HCT116 (cell line): ENCODE results near the gene SETX. TPM values are rescaled to one million over a fixed set of nuclear protein-coding genes. Genes with fewer than 3 reads are reported as not detected.

Source experiments
- ATAC-seq: fragments of 200-7000 bp; cut with Tn5 transposase; 2 replicates; pipeline ENCODE4 v1.9.1; 2020; ENCODE audit warnings: mild to moderate bottlenecking, moderate library complexity
- BruUV-seq: library from RNA; stranded (reverse); fragments of 400-500 nt; replicated peaks from 2 replicates; lab custom pipeline; 2021; lab: Mats Ljungman, UMichigan
- CTCF ChIA-PET: fragments of 300-600 bp; sonication (Branson Sonifier 250); formaldehyde crosslinking; loops from one replicate; lab custom pipeline; 2021; ENCODE audit warnings: antibody characterized with exemption; lab: Charles Lee
- POLR2A ChIA-PET: fragments of 300-600, 350-600 bp; sonication (Branson Sonifier 250); formaldehyde crosslinking; loops from one replicate; lab custom pipeline; 2021; ENCODE audit warnings: antibody characterized with exemption; lab: Charles Lee
- RAD21 ChIA-PET, 2 experiments: fragments of 300-600 bp; sonication (Branson Sonifier 250); formaldehyde crosslinking; loops; one replicate each; lab custom pipeline; 2023; ENCODE audit warnings: low total read pairs in 2 of 2; ENCODE audit not compliant: uncharacterized antibody in 2 of 2, unreplicated experiment in 2 of 2, low non-redundant PET in 1 of 2; lab: Charles Lee
- DNase-seq: peaks from one replicate; pipeline ENCODE4 v3.0.0-alpha.2; 2010; ENCODE audit warnings: low read depth, low spot score
- H2AFZ ChIP-seq: fragments of 200-600 bp; shearing (Covaris generic), sonication (generic); 2 replicates; pipeline ENCODE4 v1.6.1; 2017; ENCODE audit warnings: low read depth, mixed run types, mixed read lengths, antibody characterized with exemption, low read length; ENCODE audit not compliant: poor library complexity, severe bottlenecking
- H3K27ac ChIP-seq: 2 replicates; pipeline ENCODE4 v1.5.1; 2012; ENCODE audit warnings: low read depth, low read length
- H3K27me3 ChIP-seq: fragments of 200-600 bp; sonication (generic); 2 replicates; pipeline ENCODE4 v1.6.1; 2016; ENCODE audit warnings: mixed run types, low read length, mixed read lengths; ENCODE audit not compliant: insufficient read depth
- H3K36me3 ChIP-seq, 2 experiments: fragments of 200-500 bp in 1 of 2; fragments of 200-600 bp in 1 of 2; sonication (Bioruptor generic) in 1 of 2; sonication (generic) in 1 of 2; 2 replicates each; pipeline versions ENCODE4 v1.5.1 to v1.6.1; 2014 to 2016; ENCODE audit warnings: low read length in 2 of 2, inconsistent platforms in 1 of 2, mixed read lengths in 1 of 2, mixed run types in 1 of 2; ENCODE audit not compliant: insufficient read depth in 2 of 2, control insufficient read depth in 1 of 2
- H3K4me1 ChIP-seq, 2 experiments: fragments of 200-600 bp in 1 of 2; sonication (generic) in 1 of 2; 2 replicates each; pipeline versions ENCODE4 v1.5.1 to v1.6.1; 2012 to 2017; ENCODE audit warnings: low read length in 2 of 2, inconsistent platforms in 1 of 2, mild to moderate bottlenecking in 1 of 2, mixed read lengths in 1 of 2, mixed run types in 1 of 2, moderate library complexity in 1 of 2; ENCODE audit not compliant: insufficient read depth in 2 of 2, control insufficient read depth in 1 of 2
- H3K4me2 ChIP-seq: fragments of 200-600 bp; sonication (generic); 2 replicates; pipeline ENCODE4 v1.6.1; 2017; ENCODE audit warnings: mixed run types, low read length, mixed read lengths
- H3K4me3 ChIP-seq, 2 experiments: fragments of 200-600 bp in 1 of 2; sonication (generic) in 1 of 2; replicated peaks in 1 of 2; 2 replicates each; pipeline ENCODE4 v1.5.1; 2011 to 2016; ENCODE audit warnings: low read length in 2 of 2, control low read depth in 1 of 2, low read depth in 1 of 2, mild to moderate bottlenecking in 1 of 2, mixed read lengths in 1 of 2, mixed run types in 1 of 2
- H3K79me2 ChIP-seq: fragments of 200-600 bp; sonication (generic); 2 replicates; pipeline ENCODE4 v1.6.1; 2017; ENCODE audit warnings: mild to moderate bottlenecking, mixed run types, low read length, moderate library complexity, mixed read lengths; ENCODE audit not compliant: insufficient read depth
- H3K9ac ChIP-seq: fragments of 200-600 bp; sonication (generic); 2 replicates; pipeline ENCODE4 v1.6.1; 2016; ENCODE audit warnings: low read length, mixed read lengths
- H3K9me2 ChIP-seq: fragments of 200-600 bp; sonication (generic), shearing (Covaris generic); 2 replicates; pipeline ENCODE4 v1.6.1; 2017; ENCODE audit warnings: mixed run types, mild to moderate bottlenecking, moderate library complexity; ENCODE audit not compliant: insufficient read depth
- H3K9me3 ChIP-seq, 2 experiments: fragments of 200-500 bp in 1 of 2; fragments of 200-600 bp in 1 of 2; sonication (Bioruptor generic) in 1 of 2; sonication (generic) in 1 of 2; 2 replicates each; pipeline ENCODE4 v1.6.1; 2014 to 2017; ENCODE audit warnings: low read length in 2 of 2, mixed read lengths in 2 of 2, inconsistent platforms in 1 of 2, low read depth in 1 of 2, mild to moderate bottlenecking in 1 of 2, mixed run types in 1 of 2, moderate library complexity in 1 of 2; ENCODE audit not compliant: control insufficient read depth in 1 of 2, insufficient read depth in 1 of 2
- H4K20me1 ChIP-seq: fragments of 200-600 bp; sonication (generic), shearing (Covaris generic); 2 replicates; pipeline ENCODE4 v1.6.1; 2017; ENCODE audit warnings: mixed run types, mild to moderate bottlenecking, moderate library complexity; ENCODE audit not compliant: insufficient read depth
- ATF3 ChIP-seq: IDR thresholded peaks from 2 replicates; pipeline ENCODE4 v1.6.1; 2012
- CEBPB ChIP-seq: IDR thresholded peaks from 2 replicates; pipeline ENCODE4 v1.6.1; 2012; ENCODE audit warnings: low read depth
- CTCF ChIP-seq, 3 experiments: fragments of 200-600 bp in 1 of 3; sonication (generic) in 1 of 3; IDR thresholded peaks in 2 of 3; conservative IDR thresholded peaks in 1 of 3; 2 replicates each; pipeline ENCODE4 v1.5.1; 2012 to 2017; ENCODE audit warnings: low read depth in 2 of 3, low read length in 2 of 3, antibody characterized with exemption in 1 of 3, borderline replicate concordance in 1 of 3, control low read depth in 1 of 3, mild to moderate bottlenecking in 1 of 3, mixed read lengths in 1 of 3, mixed run types in 1 of 3, moderate library complexity in 1 of 3; ENCODE audit not compliant: insufficient read depth in 1 of 3
- EGR1 ChIP-seq: IDR thresholded peaks from 2 replicates; pipeline ENCODE4 v1.6.1; 2012; ENCODE audit warnings: low read depth
- ELF1 ChIP-seq: IDR thresholded peaks from 2 replicates; pipeline ENCODE4 v1.6.1; 2012; ENCODE audit warnings: low read depth, borderline replicate concordance
- EZH2 ChIP-seq: fragments of 200-600 bp; sonication (generic); IDR thresholded peaks from 2 replicates; pipeline ENCODE4 v1.6.1; 2017; ENCODE audit warnings: antibody characterized with exemption, mixed run types
- EZH2phosphoT487 ChIP-seq: fragments of 200-600 bp; IDR thresholded peaks from 2 replicates; pipeline ENCODE4 v1.6.1; 2018; ENCODE audit warnings: antibody characterized with exemption, borderline replicate concordance
- FOSL1 ChIP-seq: IDR thresholded peaks from 2 replicates; pipeline ENCODE4 v1.6.1; 2012; ENCODE audit warnings: low read depth
- JUND ChIP-seq: IDR thresholded peaks from 2 replicates; pipeline ENCODE4 v1.6.1; 2012
- MAX ChIP-seq: IDR thresholded peaks from 2 replicates; pipeline ENCODE4 v1.6.1; 2012
- POLR2AphosphoS5 ChIP-seq: IDR thresholded peaks from 2 replicates; pipeline ENCODE4 v1.6.1; 2011; ENCODE audit warnings: mild to moderate bottlenecking, low read depth, low read length, moderate library complexity
- REST ChIP-seq: IDR thresholded peaks from 2 replicates; pipeline ENCODE4 v1.6.1; 2012; ENCODE audit warnings: low read depth
- SIN3A ChIP-seq: IDR thresholded peaks from 2 replicates; pipeline ENCODE4 v1.6.1; 2012; ENCODE audit warnings: low read depth
- SP1 ChIP-seq: IDR thresholded peaks from 2 replicates; pipeline ENCODE4 v1.6.1; 2012; ENCODE audit warnings: low read depth
- SRF ChIP-seq: IDR thresholded peaks from 2 replicates; pipeline ENCODE4 v1.6.1; 2012; ENCODE audit warnings: low read depth
- ZFX ChIP-seq: fragments of 450-650 bp; IDR thresholded peaks from 2 replicates; pipeline ENCODE4 v1.6.1; 2017
- ZNF274 ChIP-seq: fragments of 200-500 bp; sonication (Bioruptor generic); IDR thresholded peaks from 2 replicates; pipeline ENCODE4 v1.6.1; 2014; ENCODE audit warnings: mild to moderate bottlenecking, low read depth, low read length, inconsistent platforms
- intact Hi-C: fragments of 100-400 bp; cut with micrococcal nuclease; formaldehyde crosslinking; loops from 2 replicates; pipeline ENCODE4 v1.10.0; 2022
- total RNA-seq: library from RNA; stranded (reverse); gene quantifications from one replicate; pipeline ENCODE4 v1.2.1, GENCODE V29; 2021; ENCODE audit not compliant: unreplicated experiment

The SETX gene
- total RNA-seq, 1 experiment from 2014 or later = 38.5 TPM

- no peak overlapping the region for H3K27ac ChIP-seq
- H3K36me3 ChIP-seq = no peaks in the 10 kb centered on the region
- H4K20me1 ChIP-seq = no peaks in the 10 kb centered on the region
- no peak for TF ChIP-seq EGR1
- TF ChIP-seq SRF = no peak
- TF ChIP-seq ZFX = no peak
- TF ChIP-seq FOSL1 = no peak
- TF ChIP-seq REST = no peak
- TF ChIP-seq EZH2phosphoT487 = no peak
- TF ChIP-seq CTCF (IDR thresholded peaks at IDR 0.05 in 2 of 3, conservative IDR thresholded peaks at IDR 0.05 in 1 of 3; ENCODE audit: borderline replicate concordance in 1 of 3, insufficient read depth in 1 of 3, low read depth in 2 of 3, low read length in 2 of 3) = no peak
- no peak for TF ChIP-seq ZNF274
- no peak for TF ChIP-seq ELF1
- TF ChIP-seq POLR2AphosphoS5 = no peak
- TF ChIP-seq CEBPB = no peak
- no peak for TF ChIP-seq SP1
- TF ChIP-seq JUND = no peak
- TF ChIP-seq ATF3 = no peak
- no peak for TF ChIP-seq EZH2
- TF ChIP-seq SIN3A = no peak
- no peak for TF ChIP-seq MAX
- H3K27me3 ChIP-seq = no peaks in the 10 kb centered on the region
- ATAC-seq (no peak), DNase-seq (no peak)
- peaks cover 6 to 14% of the 10 kb centered on the region in 2 experiments for H3K4me1 ChIP-seq
- no peaks in the 10 kb centered on the region for H3K79me2 ChIP-seq
- H2AFZ ChIP-seq = no peak overlapping the region
- no peaks in the 10 kb centered on the region for H3K9me2 ChIP-seq
- no peak overlapping the region for H3K4me2 ChIP-seq
- intact Hi-C loops = no loop called here
- POLR2A ChIA-PET = no interaction called here
- H3K9ac ChIP-seq = no peak overlapping the region
- H3K9me3 ChIP-seq = no peaks in the 10 kb centered on the region
- CTCF ChIA-PET = interaction anchor here (0.5 to 7.5 kb wide), 4 partner anchors 18 to 479 kb away, joined by 3 to 154 read pairs (median 4); no protein-coding TSS in a partner anchor
- H3K4me3 ChIP-seq = no peak overlapping the region
- RAD21 ChIA-PET = no interaction called here
- no TSS peak for BruUV-seq
These were observed 120.3 kb downstream of the SETX start for GRCh38 chr9:132234535-132234934.
